Measurements from ENCODE around the gene FBXL15. TPM values are rescaled to one million over a fixed set of nuclear protein-coding genes. Genes with fewer than 3 reads are reported as not detected.

FBXL15 gene
- total and polyA plus RNA-seq, 2 donors (not counting 3 experiments of a cell fraction or from before 2014, with no cell fraction given), result 9.9 to 15.3 TPM

- H3K79me2 ChIP-seq (ENCODE audit: control insufficient read depth, insufficient read depth, low read length), result no peaks in the 10 kb centered on the region
- BruUV-seq (replicated peaks), result no TSS peak
- H3K27ac ChIP-seq (ENCODE audit: insufficient read depth, low read depth, low read length), result no peak overlapping the region
- no peak overlapping the region for H3K4me3 ChIP-seq (replicated peaks in 1 of 3; ENCODE audit: insufficient read depth in 1 of 3, low read depth in 1 of 3, low read length in 3 of 3)
- FAIRE-seq (no peak), DNase-seq (ENCODE audit: low read depth, low spot score) (no peak)
- POLR2A ChIA-PET, result no interaction called here
- H3K9me1 ChIP-seq (replicated peaks; ENCODE audit: control insufficient read depth, extremely low read depth, insufficient read depth, low read length), result no peaks in the 10 kb centered on the region
- H3K9me3 ChIP-seq (replicated peaks; ENCODE audit: control insufficient read depth, insufficient read depth, low read length), result no peaks in the 10 kb centered on the region
- no peaks in the 10 kb centered on the region for H4K20me1 ChIP-seq (replicated peaks; ENCODE audit: control insufficient read depth, extremely low read depth, insufficient read depth, low read length)
- no peak overlapping the region for H3K4me2 ChIP-seq (ENCODE audit: insufficient read depth, low read length)
- H3K36me3 ChIP-seq (ENCODE audit: control insufficient read depth in 2 of 2, extremely low read depth in 1 of 2, insufficient read depth in 2 of 2, low read length in 2 of 2), result no peaks in the 10 kb centered on the region
- H3K4me1 ChIP-seq (ENCODE audit: control insufficient read depth, extremely low read depth, insufficient read depth, low read length), result peaks cover 7% of the 10 kb centered on the region
- H3K9ac ChIP-seq (replicated peaks; ENCODE audit: extremely low read depth, insufficient read depth, low read length), result no peak overlapping the region
- peaks cover 0 to 4% of the 10 kb centered on the region in 2 experiments for H3K27me3 ChIP-seq (ENCODE audit: control insufficient read depth in 2 of 2, insufficient read depth in 2 of 2, low read length in 2 of 2)
- intact Hi-C loops (cut with micrococcal nuclease) (no loop called here), dilution Hi-C loops (cut with MboI; ENCODE audit: extremely low pct_ligation_motif_present, low sequenced_read_pairs) (no loop called here)
- CTCF ChIA-PET, result interaction anchor here (1.0 kb wide), 1 partner anchor 16 kb away, joined by 3 read pairs; no protein-coding TSS in a partner anchor
- no peak for TF ChIP-seq POLR2A (IDR thresholded peaks at IDR 0.05; ENCODE audit: low read depth, low read length)
- TF ChIP-seq MAX (IDR thresholded peaks at IDR 0.05; ENCODE audit: insufficient read depth, insufficient read length), result no peak
- TF ChIP-seq MYC (IDR thresholded peaks at IDR 0.05; ENCODE audit: low read depth, low read length), result no peak
- no peak for TF ChIP-seq POLR2AphosphoS5 (IDR thresholded peaks at IDR 0.05; ENCODE audit: insufficient read depth, low read depth, low read length)
- no peak for TF ChIP-seq FOS (IDR thresholded peaks at IDR 0.05; ENCODE audit: borderline replicate concordance, insufficient read depth, low read length)
- TF ChIP-seq EZH2 (IDR thresholded peaks at IDR 0.05; ENCODE audit: borderline replicate concordance, low read depth, low read length, severe bottlenecking), result no peak
- TF ChIP-seq JUN (IDR thresholded peaks at IDR 0.05; ENCODE audit: borderline replicate concordance, insufficient read depth, insufficient read length, low read depth), result no peak
- TF ChIP-seq CTCF (IDR thresholded peaks at IDR 0.05; ENCODE audit: extremely low read depth in 1 of 2, insufficient read depth in 1 of 2, low read depth in 1 of 2, low read length in 2 of 2), result no peak
- no peak for TF ChIP-seq GATA2 (IDR thresholded peaks at IDR 0.05; ENCODE audit: insufficient read depth, insufficient read length, low read depth, low read length)
- H2AFZ ChIP-seq (ENCODE audit: low read depth, low read length), result no peak overlapping the region
Observed at GRCh38 chr10:102463983-102464382, 43.3 kb downstream of the FBXL15 start.
